HepG2 (cell line): Measurements from ENCODE around the gene CDK10. TPM values are rescaled to one million over a fixed set of nuclear protein-coding genes. Genes with fewer than 3 reads are reported as not detected.

ENCODE experiments used
- CHD2 ChIP-seq: IDR thresholded peaks from 2 replicates; pipeline ENCODE4 v1.6.1; 2011; ENCODE audit warnings: low read depth, low read length, improper control_type of control experiment
- FOSL2 ChIP-seq: sonication (generic); formaldehyde crosslinking; IDR thresholded peaks from 2 replicates; pipeline ENCODE4 v1.4.0; 2020; ENCODE audit warnings: missing genetic modification reagents
- HMG20A ChIP-seq: IDR thresholded peaks from 2 replicates; pipeline ENCODE4 v1.6.1; 2016; ENCODE audit warnings: borderline replicate concordance
- HNRNPLL ChIP-seq: fragments of 200-400 bp; formaldehyde crosslinking; IDR thresholded peaks from 2 replicates; pipeline ENCODE4 v1.6.1; 2017; ENCODE audit warnings: mild to moderate bottlenecking, low read depth, low read length; ENCODE audit not compliant: poor library complexity, severe bottlenecking
- NFKB2 ChIP-seq: sonication (generic); formaldehyde crosslinking; IDR thresholded peaks from 2 replicates; pipeline ENCODE4 v1.4.0; 2020; ENCODE audit warnings: missing genetic modification reagents, borderline replicate concordance
- PRMT3 ChIP-seq: sonication (generic); formaldehyde crosslinking; IDR thresholded peaks from 2 replicates; pipeline ENCODE4 v1.8.1; 2022; ENCODE audit warnings: low read depth, mild to moderate bottlenecking, moderate library complexity, missing genetic modification reagents, borderline replicate concordance
- RAD21 ChIP-seq: fragments of 450-650 bp; formaldehyde crosslinking; IDR thresholded peaks from 2 replicates; pipeline ENCODE4 v1.5.0; 2020; ENCODE audit warnings: mild to moderate bottlenecking
- RNF2 ChIP-seq: fragments of 450-650 bp; conservative IDR thresholded peaks from 2 replicates; pipeline ENCODE4 v1.6.1; 2016; ENCODE audit warnings: low read depth
- SAFB2 ChIP-seq: sonication (generic); formaldehyde crosslinking; IDR thresholded peaks from 2 replicates; pipeline ENCODE4 v1.5.1; 2020; ENCODE audit warnings: missing genetic modification reagents, low read depth, mild to moderate bottlenecking, borderline replicate concordance
- TCF12 ChIP-seq, 2 experiments: fragments of 450-650 bp in 1 of 2; sonication (generic) in 1 of 2; formaldehyde crosslinking in 1 of 2; IDR thresholded peaks; 2 replicates each; pipeline versions ENCODE4 v1.6.1 to v1.8.0; 2017 to 2022; ENCODE audit warnings: antibody characterized with exemption in 1 of 2, mild to moderate bottlenecking in 1 of 2, missing genetic modification reagents in 1 of 2, moderate library complexity in 1 of 2
- THRA ChIP-seq: sonication (generic); formaldehyde crosslinking; IDR thresholded peaks from 2 replicates; pipeline ENCODE4 v1.4.0; 2020; ENCODE audit warnings: missing genetic modification reagents, borderline replicate concordance
- YY1 ChIP-seq: IDR thresholded peaks from 2 replicates; pipeline ENCODE4 v1.6.1; 2011; ENCODE audit warnings: low read length, low read depth, moderate library complexity, mild to moderate bottlenecking; ENCODE audit not compliant: insufficient read depth, insufficient replicate concordance
- ZC3H13 ChIP-seq: sonication (generic); formaldehyde crosslinking; IDR thresholded peaks from 2 replicates; pipeline ENCODE4 v1.8.1; 2023; ENCODE audit warnings: mild to moderate bottlenecking, missing genetic modification reagents, moderate library complexity
- ZNF138 ChIP-seq: sonication (generic); formaldehyde crosslinking; IDR thresholded peaks from 2 replicates; pipeline ENCODE4 v1.5.0; 2020; ENCODE audit warnings: mild to moderate bottlenecking, low read depth, missing genetic modification reagents
- ZNF724P ChIP-seq: sonication (generic); formaldehyde crosslinking; IDR thresholded peaks from 2 replicates; pipeline ENCODE4 v1.8.0; 2022; ENCODE audit warnings: missing genetic modification reagents, borderline replicate concordance
- ZNF776 ChIP-seq: sonication (generic); formaldehyde crosslinking; IDR thresholded peaks from 2 replicates; pipeline ENCODE4 v1.4.0; 2020; ENCODE audit warnings: mild to moderate bottlenecking, missing genetic modification reagents
- polyA plus RNA-seq, 8 experiments: library from polyadenylated mRNA; depleted of rRNA in 3 of 8; stranded (reverse) in 7 of 8; unstranded in 1 of 8; fragments of >200 nt; fragmentation: Illumina TruSeq in 4 of 8; extraction: Trizol in 4 of 8; gene quantifications; 2 replicates each; pipeline versions ENCODE4 v1.2.1 to v1.2.3, GENCODE V29; 2011 to 2016; ENCODE audit warnings: low read depth in 4 of 8, missing spikeins in 1 of 8, mixed read lengths in 1 of 8; ENCODE audit not compliant: insufficient read depth in 1 of 8
- total RNA-seq, 5 experiments: library from RNA; depleted of rRNA; stranded (reverse); fragments of >200 nt; fragmentation: Illumina TruSeq; extraction: Trizol; gene quantifications; 2 replicates each; pipeline ENCODE4 v1.2.3, GENCODE V29; 2016; ENCODE audit warnings: low read depth in 1 of 5
- TF ChIP-seq, protein P1 (sequence below): sonication (generic); formaldehyde crosslinking; IDR thresholded peaks from 2 replicates; pipeline ENCODE4 v1.5.1; 2020; ENCODE audit warnings: missing genetic modification reagents, mild to moderate bottlenecking, borderline replicate concordance
- TF ChIP-seq, protein P2 (sequence below): IDR thresholded peaks from 2 replicates; pipeline ENCODE4 v1.6.1; 2016; ENCODE audit warnings: missing compliant biosample characterization, missing genetic modification reagents, borderline replicate concordance
- TF ChIP-seq, protein P3 (sequence below): sonication (generic); formaldehyde crosslinking; IDR thresholded peaks from 2 replicates; pipeline ENCODE4 v1.8.1; 2022; ENCODE audit warnings: mild to moderate bottlenecking, missing genetic modification reagents
- TF ChIP-seq, protein P4 (sequence below): sonication (generic); formaldehyde crosslinking; IDR thresholded peaks from 2 replicates; pipeline ENCODE4 v1.4.0; 2020; ENCODE audit warnings: mild to moderate bottlenecking, missing genetic modification reagents
- TF ChIP-seq, protein P5 (sequence below): sonication (generic); formaldehyde crosslinking; IDR thresholded peaks from 2 replicates; pipeline ENCODE4 v1.8.0; 2022; ENCODE audit warnings: mild to moderate bottlenecking, missing genetic modification reagents; ENCODE audit not compliant: insufficient replicate concordance

Gene CDK10
- total and polyA plus RNA-seq, 2 of the 13 experiments (the other 11 are each of a cell fraction or from before 2014, with no cell fraction given): 2.5 to 3.9 TPM

DNA sequence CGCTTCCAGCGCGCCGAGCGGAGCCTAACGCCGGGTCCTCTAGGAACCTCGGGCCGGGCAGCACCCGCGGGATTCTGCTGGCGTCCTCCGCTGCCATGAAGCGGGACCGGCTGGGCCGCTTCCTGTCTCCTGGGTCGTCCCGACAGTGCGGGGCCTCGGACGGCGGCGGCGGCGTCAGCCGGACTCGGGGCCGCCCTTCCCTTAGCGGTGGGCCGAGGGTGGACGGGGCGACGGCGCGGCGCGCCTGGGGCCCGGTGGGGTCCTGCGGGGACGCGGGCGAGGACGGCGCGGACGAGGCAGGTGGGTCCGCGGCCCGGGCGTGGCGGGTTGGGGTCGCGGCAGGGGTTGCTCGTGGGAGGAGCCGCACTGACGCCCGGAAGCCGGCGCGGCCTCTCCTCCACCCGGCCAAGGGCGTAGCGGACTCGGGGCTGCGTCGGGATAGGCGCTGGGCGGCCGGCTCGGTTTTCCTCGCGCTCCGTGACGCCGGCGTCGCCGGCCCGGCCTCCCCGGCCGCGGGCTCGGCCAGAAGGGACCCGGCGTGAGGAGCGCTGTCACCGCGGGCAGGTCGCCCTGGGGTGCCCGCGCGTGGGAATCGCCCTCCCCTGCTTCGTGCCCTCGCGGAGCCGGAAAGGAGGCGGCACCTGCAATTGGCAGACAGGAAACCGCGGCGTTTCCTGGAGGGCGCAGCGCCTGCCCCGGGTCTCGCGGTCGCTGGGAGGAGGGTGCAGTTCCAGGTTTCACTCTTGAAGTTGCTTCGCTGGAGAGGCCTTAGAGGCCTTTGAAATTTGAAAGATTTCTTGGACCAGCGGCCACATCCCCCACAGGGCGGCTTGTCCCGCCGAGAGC is 35.3 kb downstream of the CDK10 start (continued):
- TF ChIP-seq, protein P1, sequence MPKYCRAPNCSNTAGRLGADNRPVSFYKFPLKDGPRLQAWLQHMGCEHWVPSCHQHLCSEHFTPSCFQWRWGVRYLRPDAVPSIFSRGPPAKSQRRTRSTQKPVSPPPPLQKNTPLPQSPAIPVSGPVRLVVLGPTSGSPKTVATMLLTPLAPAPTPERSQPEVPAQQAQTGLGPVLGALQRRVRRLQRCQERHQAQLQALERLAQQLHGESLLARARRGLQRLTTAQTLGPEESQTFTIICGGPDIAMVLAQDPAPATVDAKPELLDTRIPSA: 0 out of 2 replicates have a peak, but pooled peaks have one; percentile 57
- TF ChIP-seq FOSL2 (CRISPR knock-in tag): no peak
- TF ChIP-seq HMG20A: 0 out of 2 replicates have a peak, but pooled peaks have one; percentile 17
- peak; percentile 84 for TF ChIP-seq CHD2
- TF ChIP-seq, protein P2, sequence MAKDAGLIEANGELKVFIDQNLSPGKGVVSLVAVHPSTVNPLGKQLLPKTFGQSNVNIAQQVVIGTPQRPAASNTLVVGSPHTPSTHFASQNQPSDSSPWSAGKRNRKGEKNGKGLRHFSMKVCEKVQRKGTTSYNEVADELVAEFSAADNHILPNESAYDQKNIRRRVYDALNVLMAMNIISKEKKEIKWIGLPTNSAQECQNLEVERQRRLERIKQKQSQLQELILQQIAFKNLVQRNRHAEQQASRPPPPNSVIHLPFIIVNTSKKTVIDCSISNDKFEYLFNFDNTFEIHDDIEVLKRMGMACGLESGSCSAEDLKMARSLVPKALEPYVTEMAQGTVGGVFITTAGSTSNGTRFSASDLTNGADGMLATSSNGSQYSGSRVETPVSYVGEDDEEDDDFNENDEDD (CRISPR knock-in tag): peak; percentile 11; the same call in 1 of the 2 replicates
- TF ChIP-seq ZNF776: peak; percentile 16; the same call in 1 of the 2 replicates
- TF ChIP-seq PRMT3 (CRISPR knock-in tag): peak; percentile 8; the same call in 1 of the 2 replicates
- peak; percentile 45; the same call in 1 of the 2 replicates for TF ChIP-seq THRA
- TF ChIP-seq, protein P3, sequence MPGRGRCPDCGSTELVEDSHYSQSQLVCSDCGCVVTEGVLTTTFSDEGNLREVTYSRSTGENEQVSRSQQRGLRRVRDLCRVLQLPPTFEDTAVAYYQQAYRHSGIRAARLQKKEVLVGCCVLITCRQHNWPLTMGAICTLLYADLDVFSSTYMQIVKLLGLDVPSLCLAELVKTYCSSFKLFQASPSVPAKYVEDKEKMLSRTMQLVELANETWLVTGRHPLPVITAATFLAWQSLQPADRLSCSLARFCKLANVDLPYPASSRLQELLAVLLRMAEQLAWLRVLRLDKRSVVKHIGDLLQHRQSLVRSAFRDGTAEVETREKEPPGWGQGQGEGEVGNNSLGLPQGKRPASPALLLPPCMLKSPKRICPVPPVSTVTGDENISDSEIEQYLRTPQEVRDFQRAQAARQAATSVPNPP (CRISPR knock-in tag): no peak
- TF ChIP-seq TCF12 (IDR thresholded peaks at IDR 0.05): no peak
- 0 out of 2 replicates have a peak, but pooled peaks have one; percentile 34 for TF ChIP-seq TCF12 (CRISPR knock-in tag; IDR thresholded peaks at IDR 0.05)
- TF ChIP-seq ZNF724P: 0 out of 2 replicates have a peak, but pooled peaks have one; percentile 8
- TF ChIP-seq YY1: peak; percentile 17
- TF ChIP-seq RAD21: 0 out of 2 replicates have a peak, but pooled peaks have one; percentile 40
- peak; percentile 79; the same call in 1 of the 2 replicates for TF ChIP-seq ZC3H13 (CRISPR knock-in tag)
- no peak for TF ChIP-seq NFKB2 (CRISPR knock-in tag)
- TF ChIP-seq, protein P4, sequence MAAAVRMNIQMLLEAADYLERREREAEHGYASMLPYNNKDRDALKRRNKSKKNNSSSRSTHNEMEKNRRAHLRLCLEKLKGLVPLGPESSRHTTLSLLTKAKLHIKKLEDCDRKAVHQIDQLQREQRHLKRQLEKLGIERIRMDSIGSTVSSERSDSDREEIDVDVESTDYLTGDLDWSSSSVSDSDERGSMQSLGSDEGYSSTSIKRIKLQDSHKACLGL (CRISPR knock-in tag): peak; percentile 9; the same call in 1 of the 2 replicates
- TF ChIP-seq RNF2: peak; percentile 44; the same call in 1 of the 2 replicates
- TF ChIP-seq HNRNPLL: peak; percentile 52
- TF ChIP-seq ZNF138 (CRISPR knock-in tag): no peak
- TF ChIP-seq, protein P5, sequence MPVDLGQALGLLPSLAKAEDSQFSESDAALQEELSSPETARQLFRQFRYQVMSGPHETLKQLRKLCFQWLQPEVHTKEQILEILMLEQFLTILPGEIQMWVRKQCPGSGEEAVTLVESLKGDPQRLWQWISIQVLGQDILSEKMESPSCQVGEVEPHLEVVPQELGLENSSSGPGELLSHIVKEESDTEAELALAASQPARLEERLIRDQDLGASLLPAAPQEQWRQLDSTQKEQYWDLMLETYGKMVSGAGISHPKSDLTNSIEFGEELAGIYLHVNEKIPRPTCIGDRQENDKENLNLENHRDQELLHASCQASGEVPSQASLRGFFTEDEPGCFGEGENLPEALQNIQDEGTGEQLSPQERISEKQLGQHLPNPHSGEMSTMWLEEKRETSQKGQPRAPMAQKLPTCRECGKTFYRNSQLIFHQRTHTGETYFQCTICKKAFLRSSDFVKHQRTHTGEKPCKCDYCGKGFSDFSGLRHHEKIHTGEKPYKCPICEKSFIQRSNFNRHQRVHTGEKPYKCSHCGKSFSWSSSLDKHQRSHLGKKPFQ (CRISPR knock-in tag): no peak
- peak; percentile 14 for TF ChIP-seq SAFB2 (CRISPR knock-in tag)
